IPS-18a (cell line): ENCODE data around the gene SIRPB2.
A peak's percentile ranks its signal among the peaks of the same experiment; 100 is the strongest.

Source experiments
- H3K27ac ChIP-seq: one replicate; pipeline ENCODE4 v1.5.1; 2013; ENCODE audit warnings: low read length
- H3K27me3 ChIP-seq: one replicate; pipeline ENCODE4 v1.6.1; 2013; ENCODE audit warnings: mild to moderate bottlenecking, low read length; ENCODE audit not compliant: control insufficient read depth, insufficient read depth
- H3K36me3 ChIP-seq: one replicate; pipeline ENCODE4 v1.6.1; 2013; ENCODE audit warnings: low read depth, low read length; ENCODE audit not compliant: control insufficient read depth
- H3K4me1 ChIP-seq: one replicate; pipeline ENCODE4 v1.6.1; 2013; ENCODE audit warnings: low read depth, low read length; ENCODE audit not compliant: control insufficient read depth
- H3K4me3 ChIP-seq: one replicate; pipeline ENCODE4 v1.5.1; 2013; ENCODE audit warnings: low read length
- H3K9ac ChIP-seq: one replicate; pipeline ENCODE4 v1.6.1; 2013; ENCODE audit warnings: mild to moderate bottlenecking, low read length, moderate library complexity
- H3K9me3 ChIP-seq: one replicate; pipeline ENCODE4 v1.6.1; 2013; ENCODE audit warnings: low read depth, low read length; ENCODE audit not compliant: control insufficient read depth

The SIRPB2 gene

DNA sequence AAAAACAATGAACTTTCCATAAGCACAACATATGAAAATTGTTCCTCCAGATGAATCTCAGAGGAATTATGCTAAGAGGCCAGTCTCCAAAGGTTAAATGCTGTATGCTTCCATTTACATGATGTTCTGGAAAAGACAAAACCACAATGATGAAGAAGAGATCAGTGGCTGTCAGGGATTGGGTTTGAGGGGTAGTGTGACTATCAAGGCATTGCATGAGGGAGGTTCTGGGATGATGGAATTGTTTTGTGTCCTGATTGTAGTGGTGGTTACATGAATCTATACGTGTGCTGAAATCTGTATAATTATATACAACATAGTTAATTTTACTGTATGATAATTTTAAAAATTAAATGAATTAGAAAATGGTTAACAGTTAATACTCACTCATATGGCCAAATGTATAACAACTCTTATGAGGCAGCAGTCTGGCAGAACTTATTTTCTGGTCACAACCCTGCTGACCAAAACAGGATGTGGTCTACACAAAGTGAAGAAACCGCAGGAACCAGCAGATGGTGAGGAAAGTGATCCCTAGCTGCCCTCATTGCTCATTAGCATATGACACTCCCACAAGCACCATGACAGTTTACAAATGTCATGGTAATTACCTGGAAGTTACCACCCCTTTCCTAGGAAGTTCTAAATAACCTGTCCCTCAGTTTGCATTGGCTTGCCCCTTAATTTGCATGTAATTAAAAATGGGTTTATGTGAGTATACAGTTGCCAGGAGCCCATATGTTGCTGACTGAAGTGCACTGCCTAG is 56.5 kb downstream of the SIRPB2 start:
- Histone ChIP-seq H3K4me3 (no peak overlapping the region), H3K27ac (no peak overlapping the region)

DNA sequence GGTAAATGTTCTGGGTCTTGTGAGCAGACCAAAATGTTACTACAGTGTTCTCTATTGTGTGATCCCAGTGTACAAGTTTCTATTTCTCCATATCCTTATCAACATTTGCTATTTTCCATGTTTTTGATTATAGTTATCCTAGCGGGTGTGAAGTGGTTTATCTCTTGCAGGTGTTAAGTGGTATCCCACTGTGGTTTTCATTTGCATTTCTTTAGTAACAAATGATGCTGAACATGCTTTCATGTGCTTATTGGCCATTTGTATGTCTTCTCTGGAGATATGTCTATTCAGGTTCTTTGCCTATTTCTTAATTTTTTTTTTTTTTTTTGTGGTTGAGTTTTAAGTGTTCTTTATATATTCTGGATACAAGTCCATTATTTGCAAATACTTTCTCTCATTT is 60.1 kb downstream of the SIRPB2 start:
- H3K4me1 ChIP-seq, result peaks cover 27% of the 10 kb centered on the region
- H3K27ac ChIP-seq, result no peak overlapping the region
- H3K9ac ChIP-seq, result no peak overlapping the region
- H3K36me3 ChIP-seq, result no peaks in the 10 kb centered on the region
- H3K9me3 ChIP-seq, result peaks cover 19% of the 10 kb centered on the region
- H3K27me3 ChIP-seq, result no peaks in the 10 kb centered on the region
- H3K4me3 ChIP-seq, result no peak overlapping the region

More for the DNA sequence above, 56.5 kb downstream of the SIRPB2 start:
- Histone ChIP-seq H3K27me3 (no peaks in the 10 kb centered on the region), H3K36me3 (no peaks in the 10 kb centered on the region), H3K4me1 (peaks cover 10% of the 10 kb centered on the region), H3K9ac (no peak overlapping the region), H3K9me3 (peaks cover 19% of the 10 kb centered on the region)

DNA sequence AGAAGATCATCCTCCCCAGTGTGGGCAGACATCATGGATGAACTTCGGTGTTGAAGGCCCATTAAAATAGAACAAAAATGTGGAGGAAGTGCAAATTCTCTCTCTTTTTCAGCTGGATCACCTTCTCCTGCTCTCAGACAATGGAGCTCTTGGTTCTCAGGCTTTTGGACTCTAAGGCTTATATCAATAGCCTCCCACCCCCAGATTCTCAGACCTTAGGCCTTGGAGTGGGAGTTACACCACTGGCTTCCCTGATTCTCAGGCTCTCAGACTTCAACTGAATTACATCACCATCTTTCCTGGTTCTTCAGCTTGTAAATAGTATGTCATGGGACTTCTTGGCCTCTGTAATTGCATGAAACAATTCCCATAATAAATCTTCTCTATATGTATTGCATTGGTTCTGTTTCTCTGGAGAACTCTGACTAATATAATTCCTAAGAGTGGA is 61.2 kb downstream of the SIRPB2 start:
- Histone ChIP-seq H3K9me3 (peaks cover 19% of the 10 kb centered on the region), H3K4me1 (peaks cover 32% of the 10 kb centered on the region), H3K27me3 (no peaks in the 10 kb centered on the region), H3K4me3 (no peak overlapping the region), H3K9ac (no peak overlapping the region), H3K36me3 (no peaks in the 10 kb centered on the region), H3K27ac (no peak overlapping the region)

DNA sequence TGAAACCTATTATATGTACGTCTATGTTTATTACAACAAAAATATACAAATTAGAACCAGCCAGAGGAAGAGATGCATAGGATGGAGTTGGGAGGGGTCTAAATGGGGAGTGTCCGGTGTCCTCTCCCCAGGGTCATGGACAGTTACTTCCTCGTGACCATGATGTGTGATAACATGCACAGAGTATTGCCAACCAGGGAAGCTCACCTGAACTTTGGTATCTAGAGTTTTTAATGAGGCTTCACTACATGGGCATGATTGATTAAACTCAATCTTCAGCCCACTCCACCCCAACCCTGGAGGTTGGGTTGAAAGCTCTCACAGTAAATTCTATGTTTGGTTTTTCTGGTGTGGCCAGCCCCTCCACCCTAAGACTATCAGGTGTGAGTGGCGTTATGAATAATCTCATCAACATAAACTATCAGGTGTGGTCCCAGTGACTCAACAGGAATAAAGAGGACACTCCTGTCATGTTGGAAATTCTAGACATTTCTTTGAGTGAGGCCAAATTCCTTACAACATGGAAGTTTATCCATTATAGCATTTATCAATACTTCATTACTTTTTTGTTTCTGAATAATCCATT is 62.0 kb downstream of the SIRPB2 start:
- no peak overlapping the region for H3K4me3 ChIP-seq
- peaks cover 15% of the 10 kb centered on the region for H3K9me3 ChIP-seq
- H3K27me3 ChIP-seq, result no peaks in the 10 kb centered on the region
- H3K4me1 ChIP-seq, result peaks cover 36% of the 10 kb centered on the region
- no peaks in the 10 kb centered on the region for H3K36me3 ChIP-seq
- no peak overlapping the region for H3K9ac ChIP-seq
- no peak overlapping the region for H3K27ac ChIP-seq

DNA sequence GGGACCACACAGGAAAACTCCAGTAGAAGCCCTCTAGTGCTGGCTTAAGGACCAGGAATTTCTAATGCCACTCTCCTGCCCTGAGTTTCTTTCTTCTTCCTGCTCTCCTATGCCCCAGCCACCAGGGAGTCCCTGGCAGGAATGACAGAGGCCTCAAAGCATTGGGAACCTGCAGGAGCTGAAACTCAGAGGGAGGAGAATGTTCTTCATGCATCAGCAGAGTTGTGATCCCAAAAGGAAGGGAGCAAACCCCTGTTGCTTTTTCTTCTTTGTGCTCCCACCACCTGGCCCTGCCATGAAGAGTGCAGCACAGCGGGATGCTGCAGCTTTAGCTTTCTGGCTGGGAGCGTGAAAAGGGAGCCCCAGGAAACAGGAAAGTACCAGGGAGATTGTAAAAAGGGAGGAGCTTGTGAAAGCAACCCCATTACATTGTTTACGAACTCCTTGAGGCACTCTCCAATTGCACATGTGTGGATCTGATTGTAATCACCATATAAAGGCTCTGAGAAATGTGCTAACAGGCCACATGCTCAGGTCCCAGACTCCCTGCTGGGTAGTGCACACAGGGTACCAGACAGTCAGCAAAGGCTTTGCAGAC is 63.7 kb downstream of the SIRPB2 start:
- Histone ChIP-seq H3K36me3 (no peaks in the 10 kb centered on the region), H3K9ac (no peak overlapping the region), H3K27ac (peak overlapping the region; percentile 67), H3K4me3 (no peak overlapping the region), H3K27me3 (no peaks in the 10 kb centered on the region), H3K9me3 (peaks cover 2% of the 10 kb centered on the region), H3K4me1 (peaks cover 40% of the 10 kb centered on the region)

DNA sequence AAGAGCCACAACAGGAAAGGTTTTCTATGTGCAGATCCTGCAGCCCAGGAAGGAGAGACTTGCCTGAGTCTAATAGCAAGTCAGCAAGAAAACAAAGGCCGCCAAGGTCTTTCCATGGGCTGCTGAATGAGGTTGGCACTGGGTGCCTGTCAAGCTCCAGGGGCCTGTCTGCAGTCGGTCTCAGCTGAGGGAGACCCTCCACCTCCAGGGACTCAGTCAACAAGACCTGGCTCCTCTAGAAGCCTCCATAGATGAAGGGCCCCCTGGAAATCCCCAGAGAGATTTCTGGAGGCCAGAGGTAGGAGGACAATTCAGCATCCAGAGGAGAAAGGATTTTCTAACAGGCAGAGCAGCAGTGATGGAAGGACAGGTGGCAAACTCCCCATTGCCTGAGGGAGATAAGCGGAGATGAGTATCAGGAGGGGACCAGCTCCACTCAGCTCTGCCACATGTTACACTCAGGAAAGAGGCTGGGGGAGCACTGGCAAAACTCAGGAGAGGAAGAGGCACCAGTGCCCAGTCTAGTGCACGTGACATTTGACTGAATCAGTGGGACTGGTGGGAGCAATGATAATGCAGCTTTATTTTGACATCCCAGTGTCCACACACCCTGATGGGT is 64.9 kb downstream of the SIRPB2 start:
- Histone ChIP-seq H3K4me3 (no peak overlapping the region), H3K4me1 (peaks cover 30% of the 10 kb centered on the region), H3K9ac (no peak overlapping the region), H3K27ac (no peak overlapping the region), H3K36me3 (no peaks in the 10 kb centered on the region), H3K9me3 (no peaks in the 10 kb centered on the region), H3K27me3 (no peaks in the 10 kb centered on the region)
